ENCODE data around the gene SPEF1.
"Not testable (repeated sequence)": the region's sequence is repeated elsewhere in the genome, so short reads cannot be mapped to it uniquely, and the experiment has no call there.

Gene SPEF1, protein sequence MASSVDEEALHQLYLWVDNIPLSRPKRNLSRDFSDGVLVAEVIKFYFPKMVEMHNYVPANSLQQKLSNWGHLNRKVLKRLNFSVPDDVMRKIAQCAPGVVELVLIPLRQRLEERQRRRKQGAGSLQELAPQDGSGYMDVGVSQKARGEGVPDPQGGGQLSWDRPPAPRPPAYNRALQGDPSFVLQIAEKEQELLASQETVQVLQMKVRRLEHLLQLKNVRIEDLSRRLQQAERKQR
- total RNA-seq: 0.31 to 0.48 reads per million in 2 donors

DNA sequence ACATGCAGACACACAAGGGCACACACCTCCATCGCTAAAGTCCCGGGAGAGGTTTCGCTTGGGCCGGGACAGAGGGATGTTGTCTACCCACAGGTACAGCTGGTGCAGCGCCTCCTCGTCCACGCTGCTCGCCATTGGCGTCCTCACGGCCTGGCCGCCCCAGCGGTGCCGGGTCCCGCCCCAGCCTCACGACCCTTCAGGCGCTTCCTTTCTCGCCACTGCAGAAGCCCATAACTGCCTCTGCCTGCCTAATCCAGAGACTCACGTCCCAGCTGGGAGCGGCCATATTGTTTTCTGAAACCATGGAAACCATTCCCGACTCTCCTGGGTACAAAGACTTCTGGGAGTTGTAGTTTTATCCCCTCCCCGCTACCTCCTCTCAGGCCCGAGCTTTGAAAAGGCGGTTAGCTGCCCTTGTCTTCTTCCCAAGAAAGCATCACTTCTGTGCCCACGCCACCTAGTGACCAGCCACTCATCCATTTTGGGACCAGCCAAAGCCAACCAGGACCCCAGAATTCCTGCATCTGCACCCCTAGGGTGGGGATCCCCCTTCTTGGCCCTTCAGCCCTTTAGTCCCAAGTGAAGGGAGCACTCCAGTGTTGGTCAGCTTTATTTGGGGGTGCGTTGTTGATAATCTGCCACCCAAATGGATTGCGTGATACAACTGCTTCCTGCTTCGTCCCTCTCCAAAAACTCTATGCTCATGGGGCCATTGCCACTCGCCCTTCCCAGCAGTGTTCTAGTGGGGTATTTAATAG, at the start of gene SPEF1:
SPEF1 (minus strand) TSS at position 296 of the 758 bp plus-strand sequence; CDS start at position 135, 161 bp downstream.
- no peak for DNase-seq

DNA sequence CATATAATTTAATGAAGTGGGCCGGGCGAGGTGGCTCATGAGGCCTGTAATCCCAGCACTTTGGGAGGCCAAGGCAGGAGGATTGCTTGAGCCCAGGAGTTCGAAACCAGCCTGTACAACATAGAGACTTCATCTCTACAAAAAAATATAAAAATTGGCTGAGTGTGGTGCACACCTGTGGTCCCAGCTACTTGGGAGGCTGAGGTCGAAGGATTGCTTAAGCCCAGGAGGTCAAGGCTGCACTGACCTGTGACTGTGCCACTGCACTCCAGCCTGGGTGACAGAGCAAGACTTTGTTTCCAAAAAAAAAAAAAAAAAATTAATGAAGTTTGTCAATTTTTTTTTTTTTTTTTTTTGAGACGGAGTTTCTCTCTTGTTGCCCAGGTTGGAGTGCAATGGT, 48.6 kb upstream of the SPEF1 start:
- not testable (repeated sequence) for DNase-seq

DNA sequence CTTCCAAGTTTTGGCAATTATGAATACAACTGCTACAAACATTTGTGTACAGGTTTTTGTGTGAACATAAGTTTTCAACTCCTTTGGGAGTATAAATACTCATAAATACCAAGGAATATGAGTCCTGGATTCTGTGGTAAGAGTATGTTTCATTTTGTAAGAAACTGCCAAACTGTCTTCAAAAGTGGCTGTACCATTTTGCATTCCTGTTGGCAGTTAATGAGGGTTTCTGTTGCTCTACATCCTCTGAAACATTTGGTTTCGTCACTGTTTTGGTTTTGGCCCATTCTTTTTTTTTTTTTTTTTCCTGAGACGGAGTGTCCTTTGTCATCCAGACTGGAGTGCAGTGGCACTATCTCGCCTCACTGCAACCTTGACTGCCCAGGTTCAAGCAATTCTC, 47.5 kb upstream of the SPEF1 start:
- no peak for DNase-seq

DNA sequence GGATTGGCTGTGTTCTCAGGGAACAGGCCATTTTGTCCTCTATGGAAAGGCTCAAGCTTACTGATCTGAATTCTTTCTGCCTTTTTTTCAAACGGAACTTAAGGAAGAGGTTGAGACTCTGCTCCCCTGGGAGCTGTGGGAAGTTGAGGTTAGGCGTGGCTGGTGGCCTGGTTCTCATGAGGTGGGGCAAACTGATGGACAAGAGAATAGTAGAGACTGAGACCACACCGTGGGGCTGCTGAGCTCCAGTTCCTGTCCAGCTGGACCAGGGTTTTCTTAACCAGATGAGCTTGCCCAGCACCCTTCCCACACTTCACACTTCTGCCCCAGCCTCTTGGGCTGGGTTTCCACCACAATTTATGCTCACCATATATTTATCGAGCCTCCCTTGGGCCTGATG, 45.2 kb upstream of the SPEF1 start:
- no peak for DNase-seq

DNA sequence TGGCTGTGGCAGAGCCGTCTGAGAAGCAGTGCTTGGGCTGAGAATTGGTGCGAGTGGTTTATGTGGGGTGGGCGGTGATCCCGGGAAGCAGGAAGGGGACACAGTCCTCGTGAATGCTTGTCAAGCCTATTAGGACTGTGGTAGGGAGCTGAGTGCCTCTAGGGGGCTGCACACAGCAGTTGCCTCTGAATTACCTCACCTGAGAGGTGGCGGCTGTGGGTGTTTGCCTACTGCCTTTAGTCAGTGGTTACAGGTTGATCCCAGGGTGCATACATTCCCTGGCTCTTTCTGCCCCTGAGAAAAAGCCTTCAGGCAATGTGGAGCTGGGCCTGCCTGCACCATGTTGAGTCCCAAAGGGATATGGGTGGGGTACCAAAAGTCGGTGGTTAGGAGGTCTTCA, 44.3 kb upstream of the SPEF1 start:
- DNase-seq: no peak

DNA sequence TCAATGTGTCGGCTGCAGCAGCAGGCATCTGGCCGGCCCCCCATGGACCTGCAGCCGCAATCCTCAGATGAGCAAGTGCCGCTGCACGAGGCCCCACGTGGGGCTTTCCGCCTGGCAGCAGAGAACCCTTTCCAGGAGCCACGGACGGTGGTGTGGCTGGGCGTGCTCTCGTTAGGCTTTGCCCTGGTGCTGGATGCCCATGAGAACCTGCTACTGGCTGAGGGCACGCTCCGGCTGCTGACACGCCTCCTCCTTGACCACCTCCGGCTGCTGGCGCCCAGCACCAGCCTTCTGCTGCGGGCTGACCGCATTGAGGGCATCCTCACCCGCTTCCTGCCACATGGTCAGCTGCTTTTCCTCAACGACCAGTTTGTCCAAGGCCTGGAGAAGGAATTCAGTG, 42.6 kb upstream of the SPEF1 start:
- no peak for DNase-seq

DNA sequence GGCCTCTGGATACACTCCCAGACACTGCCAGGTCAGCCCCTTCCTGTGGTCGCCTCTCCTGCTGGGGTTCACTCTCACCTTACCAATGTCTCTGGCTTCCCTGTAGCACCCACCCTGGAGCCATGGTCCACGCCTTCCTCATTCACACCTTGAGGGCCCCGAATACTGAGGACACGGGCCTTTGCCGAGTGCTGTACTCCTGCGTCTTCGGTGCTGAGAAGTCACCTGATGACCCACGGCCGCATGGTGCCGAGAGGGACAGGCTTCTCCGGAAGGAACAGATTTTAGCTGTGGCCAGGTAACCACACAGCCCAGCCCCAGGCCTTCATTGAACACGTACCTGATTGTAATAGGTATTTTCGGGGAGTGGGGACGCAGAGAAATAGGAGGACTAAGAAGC, 40.7 kb upstream of the SPEF1 start:
- no peak for DNase-seq

DNA sequence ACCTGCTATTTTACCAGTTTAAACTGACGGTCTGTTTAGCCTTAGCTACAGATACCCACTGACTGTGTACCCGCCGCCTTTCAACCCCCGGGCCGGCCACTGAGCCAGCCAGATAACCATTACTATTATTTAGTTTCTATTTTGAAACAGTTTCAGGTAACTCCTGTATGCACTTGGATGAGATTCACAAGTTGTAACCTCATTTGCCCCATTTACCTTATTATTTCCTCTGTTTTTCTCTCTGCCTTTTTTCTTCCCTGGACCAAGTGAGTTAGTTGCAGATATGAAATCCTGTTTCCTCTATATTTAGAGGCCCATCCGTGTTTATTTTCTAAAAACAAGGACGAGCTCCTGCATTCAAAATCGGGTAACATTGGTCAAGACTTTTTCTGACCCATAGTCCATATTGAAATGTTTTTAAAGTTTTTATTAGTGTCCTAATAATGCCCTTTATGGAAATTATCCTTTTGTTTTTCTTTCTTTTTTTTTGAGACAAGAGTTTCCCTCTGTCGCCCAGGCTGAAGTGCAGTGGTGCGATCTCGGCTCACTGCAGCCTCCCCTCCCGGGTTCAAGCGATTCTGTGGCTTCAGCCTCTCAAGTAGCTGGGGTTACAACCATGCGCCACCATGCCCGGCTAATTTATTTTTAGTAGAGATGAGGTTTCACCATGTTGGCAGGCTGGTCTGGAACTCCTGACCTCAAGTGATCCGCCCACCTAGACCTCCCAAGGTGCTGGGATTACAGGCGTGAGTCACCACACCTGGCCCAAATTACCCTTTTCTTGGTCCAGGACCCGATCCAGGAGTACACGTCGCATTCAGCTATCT, 39.9 kb upstream of the SPEF1 start:
- no peak for DNase-seq

DNA sequence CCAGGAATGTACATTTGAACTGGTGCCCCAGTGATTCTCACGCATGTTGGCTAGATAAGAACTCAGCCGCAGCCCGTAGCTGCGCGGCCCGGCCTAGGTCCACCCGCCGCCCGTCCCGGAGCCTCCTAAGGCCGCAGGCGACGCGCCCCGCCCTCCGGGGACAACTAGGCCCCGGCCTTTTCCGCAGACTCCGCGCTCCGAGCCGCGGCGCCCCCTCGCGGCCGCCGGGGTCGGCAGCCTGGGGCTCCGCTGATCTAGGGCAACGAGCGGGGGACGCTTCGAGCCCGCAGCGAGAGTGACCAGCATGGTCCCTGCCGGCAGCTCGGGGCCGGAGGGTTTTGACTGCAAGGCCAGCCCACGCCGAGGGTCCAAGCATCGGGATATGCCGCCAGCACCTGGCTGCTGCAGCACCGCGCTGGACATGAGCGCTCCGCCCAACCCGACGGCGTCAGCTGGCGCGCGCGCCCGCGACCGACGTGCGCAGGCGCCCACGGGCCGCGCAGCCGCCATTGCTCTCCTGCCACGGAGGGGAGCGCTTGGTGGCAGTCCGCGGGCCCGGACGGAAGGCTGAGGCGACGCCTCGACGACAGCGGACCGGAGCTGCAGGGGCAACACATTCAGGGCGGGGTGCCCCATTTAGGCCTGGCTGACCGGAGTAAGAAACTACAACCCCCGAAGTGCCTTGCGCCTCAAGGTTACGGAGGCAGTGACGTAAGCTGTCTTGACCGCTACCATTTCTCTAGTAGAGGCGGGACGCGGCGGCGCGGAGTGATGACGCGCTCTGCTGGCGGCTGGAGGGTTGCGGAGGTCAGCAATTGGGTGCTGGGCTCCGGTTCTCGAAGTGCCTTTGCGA, 39.0 kb upstream of the SPEF1 start, which contains the start of gene AP5S1:
AP5S1 (plus strand) TSS at position 500 of the 853 bp plus-strand sequence. CDS start 1,571 bp downstream, outside the sequence.
- DNase-seq: peak; percentile 96

DNA sequence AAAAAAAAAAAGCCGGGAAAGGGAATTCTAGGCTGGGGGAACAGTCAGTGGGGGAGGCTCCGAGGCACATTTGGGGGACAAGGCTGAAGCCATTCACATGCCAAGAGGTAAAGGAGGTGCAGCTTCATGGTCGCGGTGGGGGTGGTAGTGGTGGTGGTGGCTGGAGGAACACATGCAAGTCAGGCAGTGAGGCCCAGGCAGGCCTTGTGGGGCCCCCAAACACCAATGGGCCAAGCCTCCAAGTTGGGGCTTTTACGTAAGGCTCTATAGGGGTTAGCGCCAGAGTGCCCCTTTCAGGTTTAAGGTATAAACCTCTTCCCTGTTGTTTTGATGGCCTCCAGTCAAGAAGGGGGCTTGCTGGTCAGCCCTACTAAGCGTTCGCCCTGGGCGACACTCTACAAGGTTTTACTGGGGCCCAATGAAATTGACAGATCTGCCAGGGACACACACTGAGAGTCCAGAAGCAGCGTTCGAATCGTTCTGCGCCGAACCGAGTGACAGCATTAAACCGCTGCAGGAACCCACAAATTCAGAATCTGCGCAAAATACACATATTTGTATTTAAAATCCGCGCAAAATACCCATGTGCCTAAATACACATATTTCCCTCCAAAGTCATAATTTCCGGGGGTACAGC, 38.3 kb upstream of the SPEF1 start:
- no peak for DNase-seq

DNA sequence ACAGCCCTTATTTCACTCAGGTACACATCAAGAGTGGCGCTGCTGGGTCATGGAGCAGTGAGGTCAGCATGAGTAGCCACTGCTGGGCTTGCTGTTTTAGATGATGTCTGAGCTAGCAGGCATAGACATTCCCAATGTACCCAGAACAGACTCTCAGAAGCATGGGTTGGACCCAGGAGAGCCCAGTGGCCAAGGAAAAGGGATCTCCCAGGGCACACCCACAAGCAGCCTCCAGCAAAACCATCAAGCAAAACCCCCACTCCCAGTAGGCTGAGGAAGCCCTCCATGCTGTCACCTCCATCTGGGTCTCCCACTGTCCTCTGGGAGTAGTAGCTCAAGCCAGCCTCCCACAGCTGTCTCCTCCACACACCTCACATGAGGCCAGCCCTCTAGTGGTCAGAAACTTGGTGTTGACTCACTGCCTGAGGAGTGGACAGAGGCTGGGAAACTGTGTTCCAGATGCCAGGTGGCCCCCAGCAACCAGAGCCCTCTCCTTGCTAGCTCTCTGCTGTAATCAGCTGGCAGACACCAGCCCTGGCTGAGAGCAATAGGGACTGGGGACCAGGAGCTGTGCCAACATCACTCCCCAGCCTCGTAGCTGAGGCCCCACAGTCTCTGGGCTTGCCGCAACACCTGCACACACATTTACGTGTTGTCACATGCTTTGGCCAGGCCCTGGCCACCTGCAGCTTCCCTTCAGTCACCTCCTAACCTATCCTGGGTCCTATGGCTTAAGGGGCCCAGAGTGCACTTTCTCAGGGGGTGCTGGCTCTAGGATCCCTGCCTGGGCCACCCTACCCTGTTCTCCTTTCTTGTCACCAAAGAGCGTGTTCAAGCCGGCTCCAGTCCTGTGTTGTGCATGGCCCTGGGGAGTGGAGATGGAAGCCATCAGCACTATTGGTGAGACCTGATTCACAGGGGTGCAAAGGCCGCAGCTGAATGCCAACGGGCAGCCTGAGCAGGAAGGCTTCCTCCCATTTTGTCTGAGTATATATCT, 37.2 kb upstream of the SPEF1 start:
- DNase-seq: no peak

DNA sequence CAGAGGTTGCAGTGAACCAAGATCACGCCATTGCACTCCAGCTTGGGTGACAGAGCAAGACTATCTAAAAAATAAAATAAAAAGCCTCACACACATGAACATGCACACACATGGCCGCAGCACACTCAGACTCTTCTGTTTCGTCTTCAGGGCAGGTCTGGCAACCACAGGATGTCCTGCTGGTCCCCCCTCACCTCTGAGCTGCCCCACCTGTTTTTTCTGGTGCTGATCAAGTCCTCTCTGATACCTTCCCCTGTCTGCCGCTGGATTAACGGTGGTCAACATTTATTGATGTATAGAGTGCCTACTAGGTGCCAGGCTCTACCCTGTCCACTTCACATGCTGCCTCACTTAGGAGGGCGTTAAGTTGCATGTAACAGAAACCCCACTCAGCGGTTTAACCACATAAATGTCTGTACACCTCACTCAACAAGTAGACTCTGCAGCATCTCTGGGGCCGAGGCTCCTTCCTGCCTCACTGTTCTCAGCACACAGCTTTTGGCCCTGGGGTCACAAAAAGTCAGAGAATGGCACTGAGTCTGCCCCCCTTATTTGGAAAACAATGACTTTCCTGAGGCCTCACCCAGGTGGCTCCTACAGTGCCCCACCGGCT, 34.6 kb upstream of the SPEF1 start:
- no peak for DNase-seq

DNA sequence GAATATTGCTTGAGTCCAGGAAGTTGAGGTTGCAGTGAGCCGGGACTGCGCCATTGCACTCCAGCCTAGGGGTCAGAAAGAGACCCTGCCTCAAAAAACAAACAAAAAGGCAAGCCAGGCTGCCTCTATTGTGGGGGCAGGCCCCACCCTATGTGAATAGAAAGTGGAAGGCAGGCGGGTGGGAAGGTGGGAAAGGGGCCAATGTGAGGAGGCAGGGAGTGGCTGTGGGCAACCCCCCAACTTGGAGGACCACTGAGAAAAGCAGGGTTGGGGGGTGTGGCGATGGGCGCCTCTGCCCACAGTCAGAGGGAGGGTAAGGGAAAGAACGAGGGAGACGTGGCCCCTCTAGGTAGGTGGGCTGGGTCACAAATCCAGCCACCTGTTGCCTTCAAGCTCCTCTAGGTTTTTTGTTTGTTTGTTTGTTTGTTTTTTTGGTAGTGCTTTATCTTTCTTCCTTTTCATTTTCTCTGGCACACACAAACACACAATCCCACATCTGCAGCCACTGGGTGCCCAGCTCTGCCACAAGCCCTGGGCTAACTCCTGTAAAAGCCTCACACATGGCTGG, 33.8 kb upstream of the SPEF1 start:
- DNase-seq: no peak

DNA sequence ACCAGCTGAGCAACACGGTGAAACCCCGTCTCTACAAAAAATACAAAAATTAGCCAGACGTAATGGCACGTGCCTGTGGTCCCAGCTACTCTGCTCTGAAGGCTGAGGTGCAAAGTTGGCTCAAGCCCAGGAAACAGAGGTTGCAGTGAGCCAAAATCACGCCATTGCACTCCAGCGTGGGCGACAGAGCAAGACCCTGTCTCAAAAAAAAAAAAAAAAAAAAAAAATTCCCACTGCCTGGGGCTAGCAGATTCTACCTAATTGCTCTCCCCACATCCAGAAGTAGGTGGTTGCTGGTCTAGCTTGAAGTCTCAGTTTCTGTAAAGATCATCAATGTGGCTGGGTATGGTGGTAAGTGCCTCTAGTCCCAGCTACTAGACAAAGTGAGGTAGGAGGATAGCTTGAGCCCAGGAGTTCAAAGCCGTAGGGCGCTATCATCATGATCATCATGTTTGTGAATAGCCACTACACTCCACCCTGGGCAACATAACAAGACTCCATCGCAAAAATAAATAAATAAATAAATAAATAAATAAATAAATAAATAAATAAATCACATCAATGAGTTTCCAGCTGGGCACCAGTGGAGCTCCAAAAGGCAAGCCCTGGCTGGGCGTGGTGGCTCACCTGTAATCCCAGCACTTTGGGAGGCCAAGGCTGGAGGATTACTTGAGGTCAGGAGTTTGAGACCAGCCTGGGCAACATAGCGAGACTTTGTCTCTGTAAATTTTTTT, 32.8 kb upstream of the SPEF1 start:
- no peak for DNase-seq

DNA sequence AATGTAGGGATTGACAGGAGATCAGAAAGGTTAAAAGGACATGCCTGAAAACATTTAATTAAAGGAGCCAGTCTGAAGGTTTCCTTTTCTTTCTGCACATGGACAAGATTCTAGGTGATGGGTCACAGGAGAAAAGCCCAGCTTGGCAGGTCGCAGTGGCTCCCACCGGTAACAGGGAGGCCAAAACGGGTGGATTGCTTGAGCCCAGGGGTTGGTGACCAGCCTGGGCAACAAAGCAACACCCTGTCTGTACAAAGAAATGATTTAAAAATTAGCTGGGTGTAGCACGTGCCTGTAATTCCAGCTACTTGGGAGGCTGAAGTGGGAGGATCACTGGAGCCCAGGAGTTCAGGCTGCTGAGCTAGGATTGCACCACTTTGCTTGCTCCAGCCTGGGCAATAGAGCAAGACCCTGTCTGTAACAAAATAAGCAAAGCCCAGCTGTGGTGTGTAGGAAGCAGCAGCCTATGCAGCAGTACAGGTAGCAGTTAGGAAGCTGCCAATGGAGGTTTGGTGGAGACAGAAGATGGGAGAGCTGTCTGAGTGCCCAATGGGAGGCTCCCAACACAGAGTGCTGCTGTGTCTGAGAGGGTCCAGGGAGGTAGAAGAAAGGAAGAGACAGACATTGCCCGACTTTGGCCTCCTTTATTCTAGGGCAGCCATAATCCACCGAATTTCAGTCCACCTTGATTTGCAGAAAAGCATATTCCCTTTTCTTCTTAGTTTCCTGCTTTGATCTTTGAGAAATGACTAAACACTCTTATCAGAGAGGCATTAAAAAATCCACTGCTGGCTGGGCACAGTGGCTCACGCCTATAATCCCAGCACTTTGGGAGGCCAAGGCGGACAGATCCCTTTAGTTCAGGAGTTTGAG, 32.0 kb upstream of the SPEF1 start:
- no peak for DNase-seq

DNA sequence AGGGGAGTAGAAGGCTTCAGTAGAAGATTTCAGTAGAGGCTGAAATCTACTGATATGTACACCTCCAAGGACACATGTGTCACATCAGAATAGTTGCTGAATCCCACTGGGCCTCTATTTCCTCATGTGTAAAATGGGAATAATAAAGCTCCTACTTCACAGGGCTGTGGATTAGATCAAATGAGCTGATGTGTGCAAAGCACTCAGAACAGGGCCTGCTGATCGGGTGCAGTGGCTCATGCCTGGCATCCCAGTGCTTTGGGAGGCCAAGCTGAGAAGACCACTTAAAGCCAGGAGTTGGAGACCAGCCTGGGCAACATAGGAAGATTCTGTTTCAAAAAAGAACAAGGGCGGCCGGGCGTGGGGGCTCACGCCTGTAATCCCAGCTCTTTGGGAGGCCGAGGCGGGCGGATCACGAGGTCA, 31.0 kb upstream of the SPEF1 start:
- DNase-seq: no peak

DNA sequence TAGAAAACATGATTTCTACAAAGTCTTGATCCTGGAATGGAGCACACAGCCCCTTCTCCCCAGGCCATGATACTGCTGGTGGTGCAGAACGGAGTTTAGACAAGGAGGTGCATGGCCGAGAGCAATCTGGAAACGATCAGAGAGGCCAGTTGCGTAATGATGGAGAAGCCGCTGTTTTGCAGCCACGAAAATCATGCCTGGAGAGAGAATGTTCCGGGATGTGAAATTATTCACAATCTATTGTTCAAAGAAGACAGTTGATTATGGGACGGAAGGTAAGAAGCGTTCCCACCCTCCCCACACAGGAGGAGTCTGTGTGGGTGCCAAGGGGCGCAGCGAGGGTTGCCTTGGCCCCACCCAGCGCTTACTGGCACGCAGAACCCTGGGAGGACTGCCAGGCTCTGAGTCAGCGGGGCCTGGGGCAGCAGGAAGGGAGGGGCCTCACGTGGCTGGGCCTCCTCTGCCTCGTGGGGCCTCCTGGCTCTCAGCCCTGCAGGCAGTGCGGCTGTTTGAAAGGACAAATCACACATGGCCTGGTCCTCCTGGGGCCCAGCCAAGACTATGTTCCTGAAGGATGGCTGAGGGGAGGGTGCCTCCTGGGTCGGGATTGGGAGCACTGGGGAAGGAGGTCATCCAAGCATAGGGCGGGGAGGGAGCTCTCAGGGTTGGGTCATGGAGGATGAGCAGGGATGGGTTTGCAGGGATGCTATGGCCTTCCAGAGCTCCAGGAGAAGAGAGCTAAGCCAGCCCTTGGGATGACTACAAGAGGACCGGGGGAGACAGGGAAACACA, 30.4 kb upstream of the SPEF1 start:
- peak; percentile 82 for DNase-seq
